SK-N-MC (cell line): ENCODE measurements around the gene YBEY.
"Not testable (repeated sequence)": the region's sequence is repeated elsewhere in the genome, so short reads cannot be mapped to it uniquely, and the experiment has no call there.

Experiments used
- DNase-seq: peaks from one replicate; pipeline ENCODE4 v3.0.0-alpha.2; 2011; ENCODE audit warnings: low read depth, low spot score
- H3K27ac ChIP-seq: fragments of 200-600 bp; sonication (generic); 2 replicates; pipeline ENCODE4 v1.5.1; 2016; ENCODE audit warnings: mixed run types
- H3K36me3 ChIP-seq: fragments of 200-600 bp; sonication (generic); 2 replicates; pipeline ENCODE4 v1.6.1; 2017; ENCODE audit warnings: antibody characterized with exemption, low read length, mixed read lengths; ENCODE audit not compliant: insufficient read depth
- H3K4me3 ChIP-seq: fragments of 200-600 bp; sonication (generic); 2 replicates; pipeline ENCODE4 v1.5.1; 2016
- H3K9ac ChIP-seq: fragments of 200-600 bp; sonication (generic); 2 replicates; pipeline ENCODE4 v1.8.0; 2017; ENCODE audit warnings: mixed run types, mixed read lengths; ENCODE audit not compliant: insufficient read length
- H3K9me3 ChIP-seq: fragments of 200-600 bp; sonication (generic); 2 replicates; pipeline ENCODE4 v1.6.1; 2017; ENCODE audit warnings: low read depth, mild to moderate bottlenecking, antibody characterized with exemption, low read length, moderate library complexity, mixed read lengths
- EZH2 ChIP-seq: fragments of 200-600 bp; sonication (generic); IDR thresholded peaks from one replicate; pipeline ENCODE4 v1.6.1; 2017; ENCODE audit warnings: antibody characterized with exemption
- FOXP2 ChIP-seq: optimal IDR thresholded peaks from 2 replicates; pipeline ENCODE3; 2011; ENCODE audit warnings: mild to moderate bottlenecking, moderate library complexity; ENCODE audit not compliant: insufficient read depth; ENCODE audit errors: extremely low read length, control extremely low read depth
- POLR2AphosphoS5 ChIP-seq: IDR thresholded peaks from 2 replicates; pipeline ENCODE4 v1.6.1; 2012; ENCODE audit warnings: mild to moderate bottlenecking, low read depth, low read length, borderline replicate concordance

Gene YBEY, protein sequence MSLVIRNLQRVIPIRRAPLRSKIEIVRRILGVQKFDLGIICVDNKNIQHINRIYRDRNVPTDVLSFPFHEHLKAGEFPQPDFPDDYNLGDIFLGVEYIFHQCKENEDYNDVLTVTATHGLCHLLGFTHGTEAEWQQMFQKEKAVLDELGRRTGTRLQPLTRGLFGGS

DNA sequence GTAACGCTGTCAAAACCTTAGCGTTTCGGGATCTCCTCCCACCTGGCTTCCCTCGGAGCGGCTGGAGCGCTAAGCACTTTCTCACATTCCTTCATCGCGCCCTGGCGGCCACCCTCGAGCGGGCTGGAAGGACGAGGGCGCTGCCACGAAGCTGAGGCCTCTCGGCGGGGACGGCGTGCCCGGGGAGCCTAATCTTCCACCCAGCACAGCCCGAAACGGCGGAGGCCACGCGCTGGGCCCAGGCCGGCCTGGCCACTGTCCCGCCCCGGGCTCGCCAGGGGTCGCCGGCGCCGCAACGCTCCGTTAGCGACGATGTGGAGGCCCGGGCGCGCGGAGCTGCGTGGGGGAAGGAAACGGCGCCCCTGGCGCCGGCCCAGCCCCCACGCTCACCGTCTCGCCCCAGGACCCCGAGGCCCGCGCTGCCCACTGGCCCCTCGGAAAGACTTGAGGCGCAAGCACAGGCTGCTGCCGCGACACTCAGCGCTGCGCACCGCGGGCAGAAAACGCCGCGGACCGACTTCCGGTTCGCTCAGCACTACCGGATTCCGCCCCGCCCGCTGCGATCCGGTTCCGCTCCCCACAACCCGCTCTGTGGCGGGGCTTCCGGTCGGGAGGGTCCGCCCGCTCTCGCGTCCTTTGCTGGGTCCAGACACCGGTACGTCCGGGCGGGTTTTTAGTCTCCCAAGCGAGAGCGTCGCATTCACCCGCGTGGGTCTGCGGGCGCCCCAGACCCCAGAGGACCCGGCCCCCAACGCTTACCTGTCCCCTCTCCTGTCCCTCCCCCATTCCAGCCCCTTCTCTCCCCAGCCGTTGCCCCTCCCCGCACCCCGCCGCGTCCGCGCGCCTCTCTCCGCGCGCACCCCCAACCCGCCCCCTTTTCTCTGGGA is at the start of gene YBEY:
YBEY (plus strand) TSS at position 582 of the 887 bp plus-strand sequence. CDS start 572 bp downstream, outside the sequence.
- Histone ChIP-seq H3K27ac (peak within 1 kb of the TSS; percentile 95), H3K9me3 (no peaks in the 10 kb centered on the region), H3K9ac (peak within 1 kb of the TSS; percentile 93), H3K36me3 (peaks cover 27% of the 10 kb centered on the region), H3K4me3 (peak within 1 kb of the TSS; percentile 97)
- peak; percentile 38 for TF ChIP-seq FOXP2
- peak; percentile 90 for TF ChIP-seq POLR2AphosphoS5
- TF ChIP-seq EZH2: no peak
- peak; percentile 28 for DNase-seq

DNA sequence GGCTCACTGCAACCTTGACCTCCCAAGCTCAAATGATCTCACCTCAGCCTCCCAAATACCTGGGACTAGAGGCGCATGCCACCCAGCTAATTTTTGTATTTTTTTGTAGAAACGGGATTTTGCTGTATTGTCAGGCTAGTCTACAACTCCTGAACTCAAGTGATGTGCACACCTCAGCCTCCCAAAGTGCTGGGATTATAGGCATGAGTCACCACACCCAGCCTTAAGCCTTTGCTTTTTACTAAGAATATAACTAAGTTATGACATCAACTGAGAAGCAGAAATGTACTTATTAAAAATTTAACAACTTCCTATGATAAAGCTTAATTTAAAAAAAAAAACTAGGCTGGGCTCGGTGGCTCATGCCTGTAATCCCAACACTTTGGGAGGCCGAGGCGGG is 48.7 kb upstream of the YBEY start:
- DNase-seq: no peak
- no peak overlapping the region for H3K27ac ChIP-seq
- H3K4me3 ChIP-seq: no peak overlapping the region
- peaks cover 82% of the 10 kb centered on the region for H3K36me3 ChIP-seq
- H3K9ac ChIP-seq: no peak overlapping the region
- no peaks in the 10 kb centered on the region for H3K9me3 ChIP-seq
- TF ChIP-seq POLR2AphosphoS5 (no peak), FOXP2 (no peak), EZH2 (no peak)

DNA sequence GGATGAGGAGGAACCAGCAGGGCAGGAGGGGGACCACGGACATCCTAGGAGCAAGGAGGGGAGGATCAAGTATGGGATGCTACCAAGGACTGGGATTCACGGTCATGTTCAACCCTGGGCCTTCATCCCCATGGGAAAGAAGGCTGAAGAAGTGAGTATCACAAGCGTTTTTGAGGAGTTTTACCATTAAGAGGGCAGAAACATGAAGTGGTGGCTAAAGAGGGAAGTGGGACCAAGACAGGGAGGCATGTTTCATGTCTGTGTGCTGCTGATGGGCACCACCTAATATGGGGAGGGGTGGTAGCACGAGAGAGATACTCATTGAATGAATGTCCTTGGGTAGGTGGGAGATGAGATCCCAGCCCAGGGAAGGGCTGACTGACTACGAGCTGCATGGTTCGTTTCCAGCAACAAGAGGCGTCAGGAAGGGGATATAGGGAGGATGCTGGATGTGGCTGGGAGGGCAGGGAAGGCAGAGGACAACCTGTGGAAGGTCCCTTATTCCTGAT is 46.3 kb upstream of the YBEY start:
- DNase-seq: no peak
- Histone ChIP-seq H3K9me3 (no peaks in the 10 kb centered on the region), H3K9ac (no peak overlapping the region), H3K27ac (no peak overlapping the region; the same call in 1 of the 2 replicates), H3K4me3 (no peak overlapping the region), H3K36me3 (peaks cover 82% of the 10 kb centered on the region)
- TF ChIP-seq FOXP2: no peak
- TF ChIP-seq POLR2AphosphoS5: no peak; the same call in 1 of the 2 replicates
- no peak for TF ChIP-seq EZH2

DNA sequence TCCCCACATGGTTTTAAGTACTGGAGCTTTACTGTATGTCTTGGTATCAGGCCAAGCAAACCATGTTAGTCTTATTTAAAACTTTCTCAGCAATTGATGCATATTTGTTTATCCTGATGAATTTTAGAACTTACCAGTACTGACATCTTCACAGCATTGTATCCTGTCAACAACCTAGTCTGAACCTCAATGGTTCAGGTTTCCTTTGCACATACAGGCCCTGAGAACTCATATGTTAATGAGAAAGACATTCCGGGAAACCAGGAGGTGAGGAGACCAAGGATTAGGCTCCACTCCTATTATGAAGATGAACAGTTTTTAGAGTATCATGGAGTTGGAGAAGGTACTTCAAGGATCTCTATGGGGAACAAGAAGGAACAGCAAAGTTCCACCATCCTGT is 44.6 kb upstream of the YBEY start:
- H3K9me3 ChIP-seq, H3K4me3 ChIP-seq, DNase-seq, H3K9ac ChIP-seq, H3K27ac ChIP-seq: not testable (repeated sequence)
- peaks cover 82% of the 10 kb centered on the region for H3K36me3 ChIP-seq

DNA sequence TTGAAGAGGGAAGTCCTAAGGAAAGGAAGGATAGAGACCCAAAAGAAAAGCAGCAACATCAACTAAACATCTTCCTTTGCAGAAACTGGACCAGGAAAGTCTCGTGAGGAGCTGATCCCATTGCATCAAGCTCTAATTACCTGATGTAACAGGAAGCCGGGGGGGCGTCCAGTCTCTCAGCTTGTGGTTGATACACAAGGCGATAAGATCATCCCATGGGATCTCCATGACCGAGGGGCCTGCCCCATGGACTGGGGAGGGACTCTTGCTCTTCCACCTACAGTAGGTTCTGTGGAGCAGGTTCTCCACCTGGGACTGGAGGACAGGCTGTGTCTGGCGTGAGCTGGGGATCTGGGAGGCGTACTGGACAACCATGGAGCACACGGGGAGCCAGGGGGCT is 42.8 kb upstream of the YBEY start:
- Histone ChIP-seq H3K36me3 (peaks cover 93% of the 10 kb centered on the region), H3K4me3 (no peak overlapping the region), H3K27ac (peak overlapping the region; percentile 36; the same call in 1 of the 2 replicates), H3K9me3 (no peaks in the 10 kb centered on the region), H3K9ac (no peak overlapping the region)
- no peak for DNase-seq
- TF ChIP-seq EZH2: no peak
- no peak for TF ChIP-seq POLR2AphosphoS5
- TF ChIP-seq FOXP2: no peak

DNA sequence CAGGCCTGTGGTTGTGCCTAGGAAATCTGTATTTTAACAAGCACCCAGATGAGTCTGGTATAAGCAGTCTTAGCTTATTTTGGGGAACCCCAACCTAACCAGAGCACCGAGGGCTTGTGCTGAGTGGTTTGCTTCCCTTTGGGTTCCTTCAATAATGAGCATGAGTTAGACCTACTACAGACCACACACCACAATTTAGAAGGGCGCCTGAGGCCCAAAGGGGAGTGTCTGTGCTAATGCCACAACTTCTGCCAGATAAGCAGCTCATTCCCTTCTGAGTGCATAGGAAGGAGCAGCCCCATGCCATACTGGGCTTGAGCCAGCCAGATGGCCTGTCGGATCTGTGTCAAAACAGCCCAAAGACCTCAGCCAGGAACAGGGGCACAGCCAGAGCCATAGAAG is 42.2 kb upstream of the YBEY start:
- H3K27ac ChIP-seq: 0 out of 2 replicates have a peak overlapping the region, but pooled peaks have one; percentile 36
- H3K4me3 ChIP-seq: no peak overlapping the region
- no peak for DNase-seq
- TF ChIP-seq EZH2 (no peak), FOXP2 (no peak), POLR2AphosphoS5 (no peak)
- H3K36me3 ChIP-seq: peaks cover 93% of the 10 kb centered on the region
- no peak overlapping the region for H3K9ac ChIP-seq
- no peaks in the 10 kb centered on the region for H3K9me3 ChIP-seq

DNA sequence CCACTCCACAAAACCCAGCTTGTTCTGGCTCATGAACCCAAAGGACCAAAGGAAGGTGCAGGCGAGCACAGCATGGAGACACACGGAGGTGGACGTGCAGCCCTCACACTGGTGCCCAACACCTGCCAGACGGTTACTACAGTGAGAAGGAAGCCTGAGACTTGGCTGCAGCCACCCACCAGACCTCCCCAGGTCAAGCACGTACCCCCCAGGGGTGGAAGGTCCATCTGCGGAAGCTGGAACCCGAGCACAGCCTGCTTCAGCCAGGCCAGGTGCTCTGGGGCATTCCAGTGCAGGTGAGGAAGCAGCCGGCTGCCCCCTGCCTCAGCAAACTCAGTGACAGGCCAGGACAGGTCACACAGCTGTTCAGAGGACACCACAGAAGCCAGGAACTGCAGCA is 41.5 kb upstream of the YBEY start:
- H3K9ac ChIP-seq: no peak overlapping the region
- no peak for TF ChIP-seq EZH2
- no peak for TF ChIP-seq FOXP2
- no peak for TF ChIP-seq POLR2AphosphoS5
- no peak for DNase-seq
- no peaks in the 10 kb centered on the region for H3K9me3 ChIP-seq
- peaks cover 93% of the 10 kb centered on the region for H3K36me3 ChIP-seq
- 0 out of 2 replicates have a peak overlapping the region, but pooled peaks have one; percentile 36 for H3K27ac ChIP-seq
- no peak overlapping the region for H3K4me3 ChIP-seq

DNA sequence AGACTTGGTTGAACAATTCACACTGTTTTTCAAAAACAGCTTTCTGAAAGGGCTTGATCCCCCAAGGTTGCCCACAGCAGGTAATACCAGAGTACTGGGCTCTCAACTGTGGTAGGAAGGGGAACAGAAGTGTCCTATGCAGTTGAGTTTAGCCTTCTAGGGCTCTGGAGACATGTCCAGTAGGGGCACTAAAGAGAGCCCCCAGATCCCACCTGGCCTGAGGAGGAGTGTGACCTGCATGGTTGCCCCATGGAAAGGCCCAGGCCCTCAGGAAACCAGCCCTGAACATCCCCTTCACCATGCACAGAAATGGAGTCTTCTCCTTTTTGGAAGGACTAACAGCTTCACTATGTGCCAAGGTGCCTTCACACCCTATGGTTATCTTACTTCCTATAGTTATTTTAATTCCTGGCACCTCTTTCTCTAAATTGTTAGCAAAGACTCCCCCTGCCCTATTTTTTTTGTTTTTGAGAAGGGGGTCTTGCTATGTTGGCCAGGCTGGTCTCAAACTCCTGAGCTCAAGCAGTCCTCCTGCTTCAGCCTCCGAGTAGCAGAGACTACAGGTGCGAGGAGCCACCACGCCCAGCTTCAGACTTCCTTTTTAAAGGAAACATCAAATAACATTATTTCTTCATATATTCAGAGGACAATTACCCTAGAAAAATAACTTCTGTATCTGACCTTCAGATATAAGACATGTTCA is 40.8 kb upstream of the YBEY start:
- Histone ChIP-seq H3K9ac (no peak overlapping the region), H3K36me3 (peaks cover 93% of the 10 kb centered on the region), H3K4me3 (no peak overlapping the region), H3K27ac (0 out of 2 replicates have a peak overlapping the region, but pooled peaks have one; percentile 53), H3K9me3 (no peaks in the 10 kb centered on the region)
- no peak for DNase-seq
- TF ChIP-seq POLR2AphosphoS5 (no peak), FOXP2 (no peak), EZH2 (no peak)
